ENCODE measurements around the gene CLNK.

The CLNK gene

GRCh38 chr4:10701702-10702460, 17.3 kb upstream of the CLNK start:
- in situ Hi-C loops (cut with MboI; ENCODE audit: low sequenced_read_pairs): no loop called here

GRCh38 chr4:10701161-10701560, 16.6 kb upstream of the CLNK start:
- in situ Hi-C loops (cut with MboI; ENCODE audit: low sequenced_read_pairs): no loop called here

GRCh38 chr4:10698172-10698571, 13.6 kb upstream of the CLNK start:
- in situ Hi-C loops (cut with MboI; ENCODE audit: low sequenced_read_pairs): no loop called here

GRCh38 chr4:10697086-10697485, 12.5 kb upstream of the CLNK start:
- in situ Hi-C loops (cut with MboI; ENCODE audit: low sequenced_read_pairs): no loop called here

- in situ Hi-C loops (cut with MboI; ENCODE audit: low sequenced_read_pairs): no loop called here
These were observed 11.7 kb upstream of the CLNK start for GRCh38 chr4:10696253-10696652.

- in situ Hi-C loops (cut with MboI; ENCODE audit: low sequenced_read_pairs): no loop called here
These were observed 10.3 kb upstream of the CLNK start for GRCh38 chr4:10694828-10695209.

- in situ Hi-C loops (cut with MboI; ENCODE audit: low sequenced_read_pairs): no loop called here
These were observed 9.7 kb upstream of the CLNK start for GRCh38 chr4:10694151-10694827.

GRCh38 chr4:10691651-10692050, 7.1 kb upstream of the CLNK start:
- in situ Hi-C loops (cut with MboI; ENCODE audit: low sequenced_read_pairs): no loop called here

- in situ Hi-C loops (cut with MboI; ENCODE audit: low sequenced_read_pairs): no loop called here
These were observed 5.8 kb upstream of the CLNK start for GRCh38 chr4:10690185-10690907.

- in situ Hi-C loops (cut with MboI; ENCODE audit: low sequenced_read_pairs): no loop called here
These were observed 4.3 kb upstream of the CLNK start for GRCh38 chr4:10688846-10689245.

GRCh38 chr4:10688022-10688421, 3.5 kb upstream of the CLNK start:
- in situ Hi-C loops (cut with MboI; ENCODE audit: low sequenced_read_pairs): no loop called here

GRCh38 chr4:10687526-10687925, 3.0 kb upstream of the CLNK start:
- in situ Hi-C loops (cut with MboI; ENCODE audit: low sequenced_read_pairs): no loop called here

GRCh38 chr4:10682397-10682796, 2.2 kb downstream of the CLNK start:
- in situ Hi-C loops (cut with MboI; ENCODE audit: low sequenced_read_pairs): no loop called here

- in situ Hi-C loops (cut with MboI; ENCODE audit: low sequenced_read_pairs): no loop called here
These were observed 6.6 kb downstream of the CLNK start for GRCh38 chr4:10677796-10678497.

- in situ Hi-C loops (cut with MboI; ENCODE audit: low sequenced_read_pairs): no loop called here
These were observed 10.7 kb downstream of the CLNK start for GRCh38 chr4:10673817-10674369.

GRCh38 chr4:10672379-10672778, 12.2 kb downstream of the CLNK start:
- in situ Hi-C loops (cut with MboI; ENCODE audit: low sequenced_read_pairs): no loop called here

GRCh38 chr4:10671799-10672198, 12.8 kb downstream of the CLNK start:
- in situ Hi-C loops (cut with MboI; ENCODE audit: low sequenced_read_pairs): no loop called here

- in situ Hi-C loops (cut with MboI; ENCODE audit: low sequenced_read_pairs): no loop called here
These were observed 13.2 kb downstream of the CLNK start for GRCh38 chr4:10671366-10671765.

GRCh38 chr4:10670321-10670720, 14.2 kb downstream of the CLNK start:
- in situ Hi-C loops (cut with MboI; ENCODE audit: low sequenced_read_pairs): no loop called here

GRCh38 chr4:10667701-10668326, 16.8 kb downstream of the CLNK start:
- in situ Hi-C loops (cut with MboI; ENCODE audit: low sequenced_read_pairs): no loop called here

GRCh38 chr4:10666616-10667015, 18.0 kb downstream of the CLNK start:
- in situ Hi-C loops (cut with MboI; ENCODE audit: low sequenced_read_pairs): no loop called here
